MCF 10A (cell line): Measurements from ENCODE around the gene NOL11. TPM values are rescaled to one million over a fixed set of nuclear protein-coding genes. Genes with fewer than 3 reads are reported as not detected.

Experiments used
- Bru-seq: library from RNA; stranded (reverse); fragments of 400-500 nt; gene quantifications from one replicate; lab custom pipeline; 2021; lab: Mats Ljungman, UMichigan
- BruChase-seq, 2 experiments: library from RNA; stranded (reverse); fragments of 400-500 nt; gene quantifications; one replicate each; lab custom pipeline; 2021; lab: Mats Ljungman, UMichigan
- BruUV-seq: library from RNA; stranded (reverse); fragments of 400-500 nt; replicated peaks from 2 replicates; lab custom pipeline; 2021; lab: Mats Ljungman, UMichigan
- CTCF ChIA-PET: fragments of 300-600 bp; sonication (Branson Sonifier 250); formaldehyde crosslinking; extraction: SDS; loops from one replicate; lab custom pipeline; 2021; ENCODE audit warnings: antibody characterized with exemption, inconsistent platforms; lab: Yijun Ruan, JAX
- POLR2A ChIA-PET: fragments of 300-600, 350-650 bp; sonication (Branson Sonifier 250); formaldehyde crosslinking; extraction: SDS; loops from one replicate; lab custom pipeline; 2020; ENCODE audit warnings: antibody characterized with exemption, inconsistent platforms; lab: Yijun Ruan, JAX
- DNase-seq: peaks from one replicate; pipeline ENCODE4 v3.0.0-alpha.2; 2018; ENCODE audit not compliant: unreplicated experiment
- H3K27ac Mint-ChIP-seq: one replicate; pipeline ENCODE4 v1.8.0; 2022; ENCODE audit warnings: mild to moderate bottlenecking, low read depth, mixed read lengths; ENCODE audit not compliant: unreplicated experiment
- H3K27me3 Mint-ChIP-seq: one replicate; pipeline ENCODE4 v1.8.0; 2022; ENCODE audit warnings: mixed read lengths; ENCODE audit not compliant: insufficient read depth, unreplicated experiment
- H3K36me3 Mint-ChIP-seq: one replicate; pipeline ENCODE4 v1.8.0; 2022; ENCODE audit warnings: mild to moderate bottlenecking, moderate library complexity, mixed read lengths; ENCODE audit not compliant: insufficient read depth, unreplicated experiment
- H3K4me1 Mint-ChIP-seq: one replicate; pipeline ENCODE4 v1.8.0; 2022; ENCODE audit warnings: mixed read lengths; ENCODE audit not compliant: insufficient read depth, unreplicated experiment
- H3K4me3 Mint-ChIP-seq: one replicate; pipeline ENCODE4 v1.8.0; 2022; ENCODE audit warnings: mild to moderate bottlenecking, moderate library complexity, mixed read lengths; ENCODE audit not compliant: unreplicated experiment
- H3K9me3 Mint-ChIP-seq: one replicate; pipeline ENCODE4 v1.8.0; 2022; ENCODE audit warnings: mixed read lengths; ENCODE audit not compliant: unreplicated experiment
- CTCF ChIP-seq: fragments of 200-600 bp; IDR thresholded peaks from one replicate; pipeline ENCODE4 v1.8.0; 2022; ENCODE audit warnings: antibody characterized with exemption, mild to moderate bottlenecking; ENCODE audit not compliant: unreplicated experiment
- intact Hi-C: fragments of 100-400 bp; cut with micrococcal nuclease; formaldehyde crosslinking; loops from 2 replicates; pipeline ENCODE4 v1.14.1; 2022
- long read RNA-seq: library from polyadenylated mRNA; stranded (forward); transcript quantifications from one replicate; pipeline ENCODE4 v2.0.0, GENCODE V29; 2022
- total RNA-seq: library from RNA; stranded (reverse); gene quantifications from 2 replicates; pipeline ENCODE4 v1.2.3, GENCODE V29; 2022

Gene NOL11
- 45.4 and 50.4 TPM in 2 replicates for total RNA-seq
- percentile 84 among the genes with signal in this experiment for Bru-seq, nascent RNA
- BruChase-seq, experiment 1, labeled RNA remaining after a 6-hour chase: percentile 89 among the genes with signal in this experiment
- percentile 89 among the genes with signal in this experiment for BruChase-seq, experiment 2, labeled RNA remaining after a 2-hour chase
- long read RNA-seq, transcript NOL11-201 (18 exons, 2,947 nt): major isoform, 153 of 179 reads
- long read RNA-seq, partial matches to known transcripts: 11 of 179 reads
- long read RNA-seq, other reads (novel, unspliced or antisense): 15 of 179 reads

GRCh38 chr17:67717624-67718324 is at the start of gene NOL11:
Gene NOL11 (plus strand): TSS chr17:67717936. CDS start chr17:67717948, 12 bp downstream.
- H3K4me1 Mint-ChIP-seq: no peaks in the 10 kb centered on the region
- peaks cover 37% of the 10 kb centered on the region for H3K36me3 Mint-ChIP-seq
- intact Hi-C loops: loop anchor here (1.0 to 10.0 kb wide), 4 partner anchors 62 to 745 kb away; partner anchors contain the start of genes BPTF and PITPNC1
- H3K27ac Mint-ChIP-seq: peak within 1 kb of the TSS; percentile 100
- peak; percentile 74 for TF ChIP-seq CTCF
- ChIA-PET CTCF (interaction anchor here (0.6 to 1.6 kb wide), 16 partner anchors 9 to 803 kb away, joined by 3 to 13 read pairs (median 3); partner anchors contain the start of gene BPTF), POLR2A (interaction anchor here (0.6 to 3.9 kb wide), 26 partner anchors 10 to 384 kb away, joined by 3 to 45 read pairs (median 4); partner anchors contain the start of genes BPTF, PITPNC1 and PSMD12)
- H3K27me3 Mint-ChIP-seq: no peaks in the 10 kb centered on the region
- H3K9me3 Mint-ChIP-seq: no peaks in the 10 kb centered on the region
- DNase-seq: peak; percentile 97
- peak within 1 kb of the TSS; percentile 98 for H3K4me3 Mint-ChIP-seq
- TSS peak; percentile 82 for BruUV-seq

GRCh38 chr17:67671493-67671892 is 46.2 kb upstream of the NOL11 start:
- Mint-ChIP-seq H3K27me3 (no peaks in the 10 kb centered on the region), H3K9me3 (no peaks in the 10 kb centered on the region), H3K4me3 (no peak overlapping the region), H3K27ac (no peak overlapping the region), H3K4me1 (no peaks in the 10 kb centered on the region), H3K36me3 (no peaks in the 10 kb centered on the region)
- TF ChIP-seq CTCF: no peak
- ChIA-PET POLR2A (no interaction called here), CTCF (interaction anchor here (0.8 to 1.3 kb wide), 2 partner anchors 293 to 863 kb away, joined by 3 to 7 read pairs; no protein-coding TSS in a partner anchor)
- intact Hi-C loops: no loop called here
- no peak for DNase-seq
- BruUV-seq: no TSS peak

GRCh38 chr17:67672592-67673335 is 45.0 kb upstream of the NOL11 start:
- H3K27ac Mint-ChIP-seq: peak overlapping the region; percentile 12
- intact Hi-C loops: no loop called here
- no peaks in the 10 kb centered on the region for H3K27me3 Mint-ChIP-seq
- H3K4me3 Mint-ChIP-seq: no peak overlapping the region
- BruUV-seq: no TSS peak
- no peaks in the 10 kb centered on the region for H3K9me3 Mint-ChIP-seq
- ChIA-PET CTCF (no interaction called here), POLR2A (no interaction called here)
- H3K4me1 Mint-ChIP-seq: no peaks in the 10 kb centered on the region
- TF ChIP-seq CTCF: no peak
- no peak for DNase-seq
- H3K36me3 Mint-ChIP-seq: no peaks in the 10 kb centered on the region
